ENCODE results near the gene ERRFI1.
A peak's percentile ranks its signal among the peaks of the same experiment; 100 is the strongest.

Gene ERRFI1

DNA sequence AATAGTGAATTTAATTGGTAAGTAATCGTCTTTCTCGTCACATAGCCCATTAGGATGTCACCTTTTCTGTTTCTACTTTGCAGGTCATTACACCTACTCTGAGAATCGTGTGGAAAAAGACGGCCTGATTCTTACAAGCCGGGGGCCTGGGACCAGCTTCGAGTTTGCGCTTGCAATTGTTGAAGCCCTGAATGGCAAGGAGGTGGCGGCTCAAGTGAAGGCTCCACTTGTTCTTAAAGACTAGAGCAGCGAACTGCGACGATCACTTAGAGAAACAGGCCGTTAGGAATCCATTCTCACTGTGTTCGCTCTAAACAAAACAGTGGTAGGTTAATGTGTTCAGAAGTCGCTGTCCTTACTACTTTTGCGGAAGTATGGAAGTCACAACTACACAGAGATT lies 41.3 kb downstream of the ERRFI1 start:
- no peak overlapping the region for H3K4me3 ChIP-seq (replicated peaks; ENCODE audit: low read depth, low read length)
- TF ChIP-seq, protein P1, sequence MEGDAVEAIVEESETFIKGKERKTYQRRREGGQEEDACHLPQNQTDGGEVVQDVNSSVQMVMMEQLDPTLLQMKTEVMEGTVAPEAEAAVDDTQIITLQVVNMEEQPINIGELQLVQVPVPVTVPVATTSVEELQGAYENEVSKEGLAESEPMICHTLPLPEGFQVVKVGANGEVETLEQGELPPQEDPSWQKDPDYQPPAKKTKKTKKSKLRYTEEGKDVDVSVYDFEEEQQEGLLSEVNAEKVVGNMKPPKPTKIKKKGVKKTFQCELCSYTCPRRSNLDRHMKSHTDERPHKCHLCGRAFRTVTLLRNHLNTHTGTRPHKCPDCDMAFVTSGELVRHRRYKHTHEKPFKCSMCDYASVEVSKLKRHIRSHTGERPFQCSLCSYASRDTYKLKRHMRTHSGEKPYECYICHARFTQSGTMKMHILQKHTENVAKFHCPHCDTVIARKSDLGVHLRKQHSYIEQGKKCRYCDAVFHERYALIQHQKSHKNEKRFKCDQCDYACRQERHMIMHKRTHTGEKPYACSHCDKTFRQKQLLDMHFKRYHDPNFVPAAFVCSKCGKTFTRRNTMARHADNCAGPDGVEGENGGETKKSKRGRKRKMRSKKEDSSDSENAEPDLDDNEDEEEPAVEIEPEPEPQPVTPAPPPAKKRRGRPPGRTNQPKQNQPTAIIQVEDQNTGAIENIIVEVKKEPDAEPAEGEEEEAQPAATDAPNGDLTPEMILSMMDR (IDR thresholded peaks at IDR 0.05; ENCODE audit: low read depth, low read length, missing control alignments), result no peak
- DNase-seq (ENCODE audit: extremely low read depth, low read depth), result no peak

DNA sequence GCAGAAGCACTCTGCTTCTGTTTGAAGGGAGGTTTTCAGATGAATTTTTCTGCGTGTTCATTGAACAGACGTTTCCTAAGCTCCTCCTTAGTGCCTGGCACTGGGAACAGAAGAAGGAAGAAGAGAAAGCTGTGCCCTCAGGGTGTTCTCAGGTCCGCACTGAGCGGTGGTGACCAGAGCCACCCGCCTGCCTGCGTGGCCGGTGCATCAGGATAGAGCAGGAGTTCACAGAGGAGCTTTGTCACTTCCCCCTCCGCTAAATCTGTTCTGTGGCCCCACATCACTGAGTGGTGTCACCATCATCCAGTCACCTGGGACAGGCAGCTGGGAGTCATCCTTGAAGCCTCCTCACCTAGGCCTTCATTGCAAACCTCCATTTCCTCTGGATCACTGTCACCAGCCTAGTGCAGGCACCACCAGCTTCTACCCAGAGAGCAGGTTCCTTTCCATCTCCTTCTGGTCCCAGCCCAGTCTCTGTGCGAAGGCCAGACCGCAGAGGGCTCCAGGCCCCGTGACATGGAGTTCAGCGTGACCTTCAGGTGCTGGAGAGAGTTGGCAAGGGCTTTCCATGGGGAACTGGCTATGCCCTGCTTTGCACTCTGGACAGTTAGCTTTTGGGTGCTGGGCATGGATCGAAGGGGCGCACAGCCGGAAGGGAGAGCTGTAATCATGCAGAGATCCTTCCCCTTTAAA lies 42.9 kb downstream of the ERRFI1 start:
- TF ChIP-seq, protein P1 (IDR thresholded peaks at IDR 0.05; ENCODE audit: low read depth, low read length, missing control alignments), result no peak
- DNase-seq (ENCODE audit: extremely low read depth, low read depth), result no peak
- no peak overlapping the region for H3K4me3 ChIP-seq (replicated peaks; ENCODE audit: low read depth, low read length)

DNA sequence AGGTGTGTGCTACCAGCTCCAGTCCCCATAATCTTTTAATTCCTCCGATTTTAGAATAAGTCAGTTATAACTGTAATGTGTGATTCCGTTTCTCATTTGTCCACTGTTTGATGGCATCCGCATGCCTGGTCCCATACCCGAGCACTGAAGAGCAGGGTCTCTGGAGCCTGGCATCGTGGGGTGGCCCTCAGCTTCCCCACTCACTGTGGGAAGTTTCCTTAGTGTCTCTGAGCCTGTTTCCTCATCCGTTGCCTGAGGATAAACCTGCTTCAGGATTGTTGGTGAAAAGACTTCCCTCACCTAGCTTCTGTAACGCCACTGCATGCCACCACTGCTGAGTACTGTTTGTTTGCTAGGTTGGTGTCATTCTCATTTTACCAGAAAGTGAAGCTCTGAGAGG lies 45.1 kb downstream of the ERRFI1 start:
- DNase-seq (ENCODE audit: extremely low read depth, low read depth), result no peak
- TF ChIP-seq, protein P1 (IDR thresholded peaks at IDR 0.05; ENCODE audit: low read depth, low read length, missing control alignments), result no peak
- H3K4me3 ChIP-seq (replicated peaks; ENCODE audit: low read depth, low read length), result no peak overlapping the region

DNA sequence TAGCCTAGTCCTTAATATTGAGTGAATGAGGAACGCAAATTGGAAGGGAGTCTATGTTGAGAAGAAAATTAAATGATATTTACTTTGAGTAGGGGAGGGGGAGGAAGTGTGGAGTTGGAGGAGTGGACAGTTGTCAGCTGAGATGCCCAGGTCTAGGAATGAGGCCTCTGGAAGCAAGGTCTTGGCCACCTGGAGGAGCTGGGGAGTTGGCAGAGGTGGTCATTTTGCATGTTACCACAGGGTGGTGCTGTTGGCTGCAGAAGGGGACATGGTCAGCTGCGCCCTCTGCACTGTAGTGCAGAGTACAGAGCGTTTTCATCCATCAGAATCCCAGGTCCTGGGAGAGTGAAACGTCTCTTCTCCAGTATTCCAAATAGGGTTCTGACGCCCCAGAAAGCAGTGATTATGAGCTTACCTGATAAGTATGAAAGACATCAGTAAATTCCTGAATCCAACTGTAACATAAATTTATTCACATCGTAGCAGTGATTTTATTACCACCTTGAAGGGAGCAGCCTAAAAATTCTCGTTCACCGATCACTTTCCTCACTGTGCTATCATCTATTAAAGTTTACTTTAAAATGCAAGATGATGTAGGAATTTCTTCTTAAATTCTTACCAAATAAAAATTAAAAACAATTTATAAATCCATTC lies 50.8 kb downstream of the ERRFI1 start:
- DNase-seq (ENCODE audit: extremely low read depth, low read depth), result peak; percentile 61
- TF ChIP-seq, protein P1 (IDR thresholded peaks at IDR 0.05; ENCODE audit: low read depth, low read length, missing control alignments), result peak; percentile 87
- no peak overlapping the region for H3K4me3 ChIP-seq (replicated peaks; ENCODE audit: low read depth, low read length)

DNA sequence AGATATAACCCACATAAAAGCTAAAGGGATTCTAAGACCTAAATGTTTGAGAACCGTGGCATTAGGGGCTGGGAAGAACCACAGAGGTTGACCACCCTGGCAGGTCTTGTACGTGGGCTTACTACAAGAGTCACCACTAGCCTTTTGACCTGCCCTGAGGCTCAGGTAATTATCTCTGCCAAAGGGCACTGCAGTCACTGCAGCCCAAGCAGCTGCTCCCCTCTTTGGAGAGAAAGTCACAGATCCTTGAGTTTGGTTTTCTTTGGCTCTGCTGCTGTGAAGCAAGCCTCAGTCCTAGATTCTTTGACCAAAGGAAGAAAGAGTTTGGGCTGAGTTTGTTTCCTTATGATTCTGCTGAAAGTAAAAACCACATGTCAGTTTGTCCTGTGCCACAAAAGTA lies 53.0 kb downstream of the ERRFI1 start:
- no peak for DNase-seq (ENCODE audit: extremely low read depth, low read depth)
- TF ChIP-seq, protein P1 (IDR thresholded peaks at IDR 0.05; ENCODE audit: low read depth, low read length, missing control alignments), result no peak
- H3K4me3 ChIP-seq (replicated peaks; ENCODE audit: low read depth, low read length), result no peak overlapping the region

DNA sequence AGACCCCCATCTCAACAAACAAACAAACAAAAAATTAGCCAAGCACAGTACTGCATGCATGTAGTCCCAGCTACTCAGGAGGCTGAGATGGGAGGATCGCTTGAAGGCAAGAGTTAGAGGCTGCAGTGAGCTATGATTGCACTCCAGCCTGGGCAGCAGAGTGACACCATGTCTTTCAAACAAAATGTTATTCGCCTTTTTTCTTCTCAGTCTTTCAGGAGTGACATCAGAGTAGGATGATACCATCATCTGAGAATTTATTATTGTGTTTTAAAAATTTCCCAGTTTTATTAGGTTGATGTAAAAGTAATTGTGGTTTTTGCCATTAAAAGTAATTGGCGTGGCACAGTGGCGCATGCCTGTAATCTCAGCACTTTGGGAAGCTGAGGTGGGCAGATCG lies 53.8 kb downstream of the ERRFI1 start:
- TF ChIP-seq, protein P1 (IDR thresholded peaks at IDR 0.05; ENCODE audit: low read depth, low read length, missing control alignments), result no peak
- DNase-seq (ENCODE audit: extremely low read depth, low read depth), result no peak
- no peak overlapping the region for H3K4me3 ChIP-seq (replicated peaks; ENCODE audit: low read depth, low read length)

Data from HFF-Myc (cell line).